ENCODE measurements around the gene ANKH.
A peak's percentile ranks its signal among the peaks of the same experiment; 100 is the strongest.

The ANKH gene

GRCh38 chr5:14773588-14773987 is 98.0 kb downstream of the ANKH start:
- Histone ChIP-seq H3K27ac (no peak overlapping the region), H3K4me3 (no peak overlapping the region)

GRCh38 chr5:14771972-14772371 is 99.6 kb downstream of the ANKH start:
- Histone ChIP-seq H3K27ac (no peak overlapping the region), H3K4me3 (no peak overlapping the region)

GRCh38 chr5:14771189-14771588 is 100.4 kb downstream of the ANKH start:
- Histone ChIP-seq H3K27ac (no peak overlapping the region), H3K4me3 (no peak overlapping the region)

- Histone ChIP-seq H3K4me3 (no peak overlapping the region), H3K27ac (no peak overlapping the region)
Measured at GRCh38 chr5:14768508-14769365, 102.8 kb downstream of the ANKH start.

GRCh38 chr5:14767735-14768507 is 103.7 kb downstream of the ANKH start:
- Histone ChIP-seq H3K27ac (no peak overlapping the region), H3K4me3 (no peak overlapping the region)

- H3K4me3 ChIP-seq, result no peak overlapping the region
- H3K27ac ChIP-seq, result no peak overlapping the region
Measured at GRCh38 chr5:14767053-14767452, 104.5 kb downstream of the ANKH start.

GRCh38 chr5:14766584-14766983 is 105.0 kb downstream of the ANKH start:
- H3K27ac ChIP-seq, result no peak overlapping the region
- H3K4me3 ChIP-seq, result no peak overlapping the region

GRCh38 chr5:14765587-14765986 is 106.0 kb downstream of the ANKH start:
- no peak overlapping the region for H3K4me3 ChIP-seq

GRCh38 chr5:14762549-14763216 is 108.9 kb downstream of the ANKH start:
- no peak overlapping the region for H3K4me3 ChIP-seq
- H3K27ac ChIP-seq, result no peak overlapping the region

More at GRCh38 chr5:14765587-14765986, 106.0 kb downstream of the ANKH start:
- H3K27ac ChIP-seq, result no peak overlapping the region

- no peak overlapping the region for H3K4me3 ChIP-seq
- no peak overlapping the region for H3K27ac ChIP-seq
Measured at GRCh38 chr5:14760548-14761002, 111.0 kb downstream of the ANKH start.

- H3K4me3 ChIP-seq, result no peak overlapping the region
- peak overlapping the region in 1 of 21 experiments; percentile 12 for H3K27ac ChIP-seq
Measured at GRCh38 chr5:14759744-14760547, 111.6 kb downstream of the ANKH start.

- no peak overlapping the region for H3K27ac ChIP-seq
- H3K4me3 ChIP-seq, result no peak overlapping the region
Measured at GRCh38 chr5:14757850-14758249, 113.7 kb downstream of the ANKH start.

- Histone ChIP-seq H3K4me3 (no peak overlapping the region), H3K27ac (no peak overlapping the region)
Measured at GRCh38 chr5:14756478-14756877, 115.1 kb downstream of the ANKH start.

GRCh38 chr5:14753947-14754346 is 117.6 kb downstream of the ANKH start:
- no peak overlapping the region for H3K27ac ChIP-seq
- no peak overlapping the region for H3K4me3 ChIP-seq

GRCh38 chr5:14753292-14753691 is 118.3 kb downstream of the ANKH start:
- Histone ChIP-seq H3K4me3 (no peak overlapping the region), H3K27ac (no peak overlapping the region)

- Histone ChIP-seq H3K4me3 (no peak overlapping the region), H3K27ac (no peak overlapping the region)
Measured at GRCh38 chr5:14752497-14753071, 119.0 kb downstream of the ANKH start.

- Histone ChIP-seq H3K27ac (no peak overlapping the region), H3K4me3 (no peak overlapping the region)
Measured at GRCh38 chr5:14750712-14751111, 120.9 kb downstream of the ANKH start.

GRCh38 chr5:14749579-14750101 is 121.9 kb downstream of the ANKH start:
- no peak overlapping the region for H3K27ac ChIP-seq

More at GRCh38 chr5:14749579-14750101, 121.9 kb downstream of the ANKH start:
- no peak overlapping the region for H3K4me3 ChIP-seq

All from skin epidermis (tissue), 12 donors.